Upper lobe of left lung (tissue), 6 donors: ENCODE results near the gene ADSS1. TPM values are rescaled to one million over a fixed set of nuclear protein-coding genes. Genes with fewer than 3 reads are reported as not detected.
A peak's percentile ranks its signal among the peaks of the same experiment; 100 is the strongest.

ENCODE experiments used
- ATAC-seq, 2 donors: fragments of 200-7000 bp; cut with Tn5 transposase; one replicate each; pipeline ENCODE4 v1.9.1; 2022; ENCODE audit warnings: mild to moderate bottlenecking in 2 of 2, moderate library complexity in 2 of 2; ENCODE audit not compliant: low FRiP score in 2 of 2
- DNase-seq, 2 donors: peaks; one replicate each; pipeline ENCODE4 v3.0.0-alpha.2; 2019 to 2020
- H3K27ac ChIP-seq, 4 donors: fragments of 200-600 bp; sonication (generic); one replicate each; pipeline ENCODE4 v1.5.1; 2016 to 2019
- H3K27me3 ChIP-seq, 4 donors: fragments of 200-600 bp; sonication (generic); one replicate each; pipeline ENCODE4 v1.5.1; 2017 to 2019
- H3K36me3 ChIP-seq, 4 donors: fragments of 200-600 bp; sonication (generic); one replicate each; pipeline ENCODE4 v1.5.1; 2016 to 2019
- H3K4me1 ChIP-seq, 4 donors: fragments of 200-600 bp; sonication (generic); one replicate each; pipeline ENCODE4 v1.5.1; 2018 to 2019
- H3K4me3 ChIP-seq, 4 donors: fragments of 200-600 bp; sonication (generic); one replicate each; pipeline ENCODE4 v1.5.1; 2017 to 2019; ENCODE audit warnings: mild to moderate bottlenecking in 2 of 4, moderate library complexity in 1 of 4
- H3K9me3 ChIP-seq, 4 donors: fragments of 200-600 bp; sonication (generic); one replicate each; pipeline ENCODE4 v1.5.1; 2018 to 2019
- CTCF ChIP-seq, 6 experiments: fragments of 450-650 bp in 4 of 6; fragments of 200-600 bp in 2 of 6; sonication (generic) in 2 of 6; IDR thresholded peaks; one replicate each; pipeline ENCODE4 v1.5.1; 2016 to 2019; ENCODE audit warnings: antibody characterized with exemption in 6 of 6
- EP300 ChIP-seq, 4 donors: sonication (generic); formaldehyde crosslinking; IDR thresholded peaks; one replicate each; pipeline ENCODE4 v1.5.1; 2017; ENCODE audit warnings: antibody characterized with exemption in 4 of 4, control low read depth in 2 of 4
- POLR2A ChIP-seq, 4 donors: fragments of 450-650 bp; IDR thresholded peaks; one replicate each; pipeline ENCODE4 v1.5.1; 2016 to 2017; ENCODE audit warnings: antibody characterized with exemption in 4 of 4, mild to moderate bottlenecking in 2 of 4
- POLR2AphosphoS5 ChIP-seq, 2 donors: sonication (generic); formaldehyde crosslinking; IDR thresholded peaks; one replicate each; pipeline ENCODE4 v1.5.1; 2017; ENCODE audit warnings: antibody characterized with exemption in 2 of 2
- WGBS, 2 donors: methylation state at CpG; one replicate each; pipeline ENCODE4 v1.1.5; 2017 to 2018; 5-methylcytosine and 5-hydroxymethylcytosine counted together
- total RNA-seq, 6 donors: library from RNA; depleted of rRNA in 4 of 6; stranded (reverse); fragments of >200 nt in 4 of 6; gene quantifications; one replicate each; pipeline versions ENCODE4 v1.1.0 to v1.2.1, GENCODE V29; 2016 to 2021
- donor health status: DM: no; HTN: no; CAD: no; lungs with moderate emphysema.
- donor health status: DM: no; HTN: yes; CAD: no; lungs with severe emphysema.

Gene ADSS1
- total RNA-seq, 6 donors from 2014 or later, result 4.9 to 34.6 (median 6.2) TPM

GRCh38 chr14:104700225-104700651, 23.8 kb upstream of the ADSS1 start:
- peaks cover 0 to 56% (median 44%) of the 10 kb centered on the region in 4 donors for H3K36me3 ChIP-seq
- peak overlapping the region in 1 of 4 donors; percentile 1 for H3K4me3 ChIP-seq
- H3K4me1 ChIP-seq, result peaks cover 43 to 52% (median 48%) of the 10 kb centered on the region in 4 donors

DNA sequence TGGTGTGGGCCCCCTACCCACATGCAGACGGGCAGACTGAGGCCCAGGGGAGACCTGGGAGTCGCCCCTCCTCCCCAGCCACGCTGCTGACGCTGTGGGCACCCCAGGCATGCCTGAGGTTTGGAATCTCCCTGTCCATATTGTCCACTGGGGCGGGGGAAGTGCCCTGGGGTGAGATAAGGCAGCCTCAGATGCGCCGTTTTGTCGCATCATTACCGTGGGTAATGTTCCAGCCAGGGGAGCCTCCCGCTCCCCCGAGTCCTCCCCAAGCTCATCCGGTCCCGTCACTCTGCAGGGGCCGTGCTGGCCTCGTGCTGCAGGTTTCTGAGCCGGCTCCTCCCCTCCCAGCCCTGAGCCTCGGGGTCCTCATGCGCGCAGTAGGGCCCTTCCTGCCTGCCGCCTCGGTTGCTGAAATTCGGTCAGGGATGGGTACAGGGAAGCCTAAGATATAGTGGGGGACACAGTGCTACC, 23.2 kb upstream of the ADSS1 start:
- ATAC-seq (no peak), DNase-seq (peak in 1 of 2 donors; percentile 57)
- Histone ChIP-seq H3K27me3 (no peaks in the 10 kb centered on the region), H3K36me3 (peaks cover 0 to 61% (median 46%) of the 10 kb centered on the region in 4 donors), H3K27ac (peak overlapping the region in 1 of 4 donors; percentile 48), H3K4me3 (no peak overlapping the region), H3K9me3 (no peaks in the 10 kb centered on the region), H3K4me1 (peaks cover 37 to 46% (median 43%) of the 10 kb centered on the region in 4 donors)
- WGBS, 2 donors, result 73 to 81% methylated on average over 8 to 20 of the region's 22 CpGs
- TF ChIP-seq CTCF (IDR thresholded peaks at IDR 0.05) (no peak), POLR2A (IDR thresholded peaks at IDR 0.05) (no peak), POLR2AphosphoS5 (IDR thresholded peaks at IDR 0.05) (no peak), EP300 (IDR thresholded peaks at IDR 0.05) (no peak)

More at GRCh38 chr14:104700225-104700651, 23.8 kb upstream of the ADSS1 start:
- peak in 1 of 2 donors; percentile 61 for DNase-seq
- TF ChIP-seq CTCF (IDR thresholded peaks at IDR 0.05), result no peak
- no peak for TF ChIP-seq POLR2AphosphoS5 (IDR thresholded peaks at IDR 0.05)
- no peak for TF ChIP-seq POLR2A (IDR thresholded peaks at IDR 0.05)
- TF ChIP-seq EP300 (IDR thresholded peaks at IDR 0.05), result no peak
- Histone ChIP-seq H3K27ac (peak overlapping the region in 3 of 4 donors; percentile 35 to 88 (median 48)), H3K27me3 (no peaks in the 10 kb centered on the region), H3K9me3 (no peaks in the 10 kb centered on the region)
- WGBS, 2 donors, result 55 to 77% methylated on average over 5 to 14 of the region's 14 CpGs
- no peak for ATAC-seq

GRCh38 chr14:104701383-104702076, 22.5 kb upstream of the ADSS1 start:
- no peak for TF ChIP-seq CTCF (IDR thresholded peaks at IDR 0.05)
- no peak for TF ChIP-seq POLR2AphosphoS5 (IDR thresholded peaks at IDR 0.05)
- TF ChIP-seq POLR2A (IDR thresholded peaks at IDR 0.05), result no peak
- no peak for TF ChIP-seq EP300 (IDR thresholded peaks at IDR 0.05)
- ATAC-seq (no peak), DNase-seq (peak in 1 of 2 donors; percentile 84)
- no peak overlapping the region for H3K4me3 ChIP-seq
- peaks cover 30 to 39% (median 35%) of the 10 kb centered on the region in 4 donors for H3K4me1 ChIP-seq
- H3K27me3 ChIP-seq, result no peaks in the 10 kb centered on the region
- H3K36me3 ChIP-seq, result peaks cover 0 to 61% (median 45%) of the 10 kb centered on the region in 4 donors
- H3K9me3 ChIP-seq, result no peaks in the 10 kb centered on the region
- 90 to 91% methylated on average over 22 to 46 of the region's 46 CpGs for WGBS, 2 donors
- H3K27ac ChIP-seq, result no peak overlapping the region

- ATAC-seq (no peak), DNase-seq (no peak)
- H3K4me1 ChIP-seq, result peaks cover 24 to 33% (median 30%) of the 10 kb centered on the region in 4 donors
- no peaks in the 10 kb centered on the region for H3K9me3 ChIP-seq
- H3K4me3 ChIP-seq, result no peak overlapping the region
- WGBS, 2 donors, result 84 to 87% methylated on average over 12 of the region's 12 CpGs
- no peak overlapping the region for H3K27ac ChIP-seq
- no peak for TF ChIP-seq POLR2A (IDR thresholded peaks at IDR 0.05)
- TF ChIP-seq POLR2AphosphoS5 (IDR thresholded peaks at IDR 0.05), result no peak
- no peak for TF ChIP-seq CTCF (IDR thresholded peaks at IDR 0.05)
- TF ChIP-seq EP300 (IDR thresholded peaks at IDR 0.05), result no peak
- no peaks in the 10 kb centered on the region for H3K27me3 ChIP-seq
- H3K36me3 ChIP-seq, result peaks cover 0 to 56% (median 44%) of the 10 kb centered on the region in 4 donors
Observed at GRCh38 chr14:104702106-104702505, 21.9 kb upstream of the ADSS1 start.
